ENCODE measurements around the gene OVOL2.
A peak's percentile ranks its signal among the peaks of the same experiment; 100 is the strongest.

OVOL2 gene

GRCh38 chr20:18003897-18004296, 53.8 kb downstream of the OVOL2 start:
- H3K9me3 Mint-ChIP-seq, result no peaks in the 10 kb centered on the region

GRCh38 chr20:18001131-18001921, 56.4 kb downstream of the OVOL2 start:
- Mint-ChIP-seq H3K4me3 (no peak overlapping the region), H3K36me3 (ENCODE audit: low read depth) (no peaks in the 10 kb centered on the region)

More at GRCh38 chr20:18003897-18004296, 53.8 kb downstream of the OVOL2 start:
- peaks cover 46% of the 10 kb centered on the region for H3K4me1 Mint-ChIP-seq
- TF ChIP-seq CTCF (IDR thresholded peaks at IDR 0.05; ENCODE audit: unreplicated experiment in 3 of 3), result no peak
- H3K4me3 Mint-ChIP-seq, result no peak overlapping the region
- peaks cover 9% of the 10 kb centered on the region for H3K27me3 Mint-ChIP-seq (ENCODE audit: low read depth)
- peak overlapping the region in 1 of 3 experiments; percentile 38 for H3K27ac Mint-ChIP-seq
- H3K36me3 Mint-ChIP-seq (ENCODE audit: low read depth), result no peaks in the 10 kb centered on the region

GRCh38 chr20:17999566-17999965, 58.1 kb downstream of the OVOL2 start:
- no peak for TF ChIP-seq CTCF (IDR thresholded peaks at IDR 0.05; ENCODE audit: unreplicated experiment in 3 of 3)
- Mint-ChIP-seq H3K27me3 (ENCODE audit: low read depth) (no peaks in the 10 kb centered on the region), H3K9me3 (no peaks in the 10 kb centered on the region), H3K27ac (no peak overlapping the region), H3K4me1 (peaks cover 16% of the 10 kb centered on the region), H3K36me3 (ENCODE audit: low read depth) (no peaks in the 10 kb centered on the region), H3K4me3 (no peak overlapping the region)

More at GRCh38 chr20:18001131-18001921, 56.4 kb downstream of the OVOL2 start:
- Mint-ChIP-seq H3K27me3 (ENCODE audit: low read depth) (no peaks in the 10 kb centered on the region), H3K9me3 (no peaks in the 10 kb centered on the region), H3K4me1 (peaks cover 28% of the 10 kb centered on the region), H3K27ac (peak overlapping the region in 1 of 3 experiments; percentile 9)
- TF ChIP-seq CTCF (IDR thresholded peaks at IDR 0.05; ENCODE audit: unreplicated experiment in 3 of 3), result no peak

GRCh38 chr20:17998446-17998845, 59.3 kb downstream of the OVOL2 start:
- H3K4me3 Mint-ChIP-seq, result no peak overlapping the region
- no peaks in the 10 kb centered on the region for H3K27me3 Mint-ChIP-seq (ENCODE audit: low read depth)
- no peak for TF ChIP-seq CTCF (IDR thresholded peaks at IDR 0.05; ENCODE audit: unreplicated experiment in 3 of 3)
- peaks cover 6% of the 10 kb centered on the region for H3K4me1 Mint-ChIP-seq
- H3K9me3 Mint-ChIP-seq, result no peaks in the 10 kb centered on the region
- H3K27ac Mint-ChIP-seq, result no peak overlapping the region
- H3K36me3 Mint-ChIP-seq (ENCODE audit: low read depth), result no peaks in the 10 kb centered on the region

- peak; percentile 89 to 98 (median 94) for TF ChIP-seq CTCF (IDR thresholded peaks at IDR 0.05; ENCODE audit: unreplicated experiment in 3 of 3)
- Mint-ChIP-seq H3K27ac (peak overlapping the region in 1 of 3 experiments; percentile 12), H3K36me3 (ENCODE audit: low read depth) (no peaks in the 10 kb centered on the region)
Measured at GRCh38 chr20:17995967-17996819, 61.5 kb downstream of the OVOL2 start.

More at GRCh38 chr20:17995967-17996819, 61.5 kb downstream of the OVOL2 start:
- H3K27me3 Mint-ChIP-seq (ENCODE audit: low read depth), result no peaks in the 10 kb centered on the region
- no peak overlapping the region for H3K4me3 Mint-ChIP-seq
- H3K9me3 Mint-ChIP-seq, result no peaks in the 10 kb centered on the region
- H3K4me1 Mint-ChIP-seq, result peaks cover 6% of the 10 kb centered on the region
